Measurements from ENCODE around the gene IZUMO1. TPM values are rescaled to one million over a fixed set of nuclear protein-coding genes. Genes with fewer than 3 reads are reported as not detected.

The IZUMO1 gene
- total and polyA plus RNA-seq, 12 donors: 0.12 to 1.3 (median 0.68) TPM; not detected in 1

- DNase-seq (no peak), ATAC-seq (no peak)
- Histone ChIP-seq H3K4me1 (peaks cover 0 to 1% (median 0%) of the 10 kb centered on the region in 9 donors), H3K9me3 (no peaks in the 10 kb centered on the region), H3K27ac (no peak overlapping the region), H3K36me3 (peaks cover 0 to 24% (median 0%) of the 10 kb centered on the region in 9 donors), H3K4me3 (no peak overlapping the region), H3K27me3 (peaks cover 0 to 3% (median 0%) of the 10 kb centered on the region in 7 donors)
- TF ChIP-seq CTCF (IDR thresholded peaks at IDR 0.05): no peak
- intact Hi-C loops (cut with DNase I): no loop called here
- 92 to 97% methylated on average over 20 to 23 of the region's 23 CpGs for WGBS, 2 donors
These were observed 43.4 kb downstream of the IZUMO1 start for GRCh38 chr19:48703316-48703715.

DNA sequence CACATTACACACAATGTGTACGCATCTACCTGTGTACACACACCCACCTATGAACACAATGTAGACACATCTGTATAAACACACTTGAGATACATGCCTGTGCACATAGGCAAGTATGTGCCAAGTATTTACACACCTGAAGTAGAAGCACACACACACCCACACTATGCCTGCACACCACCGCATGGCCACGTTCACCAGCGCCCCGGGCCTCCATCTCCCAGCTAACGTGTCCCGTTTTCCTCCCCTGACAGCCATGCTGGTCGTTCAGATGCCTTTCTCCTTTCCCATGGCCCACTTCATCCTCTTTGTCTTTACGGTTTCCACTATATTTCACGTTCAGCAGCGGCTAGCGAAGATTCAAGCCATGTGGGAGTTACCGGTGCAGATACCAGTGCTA lies 44.0 kb downstream of the IZUMO1 start:
- ATAC-seq (no peak), DNase-seq (no peak)
- 92% methylated on average over 13 of the region's 13 CpGs for WGBS, 2 donors
- peaks cover 0 to 5% (median 0%) of the 10 kb centered on the region in 9 donors for H3K4me1 ChIP-seq
- H3K4me3 ChIP-seq: no peak overlapping the region
- no peak overlapping the region for H3K27ac ChIP-seq
- H3K27me3 ChIP-seq: peaks cover 0 to 9% (median 0%) of the 10 kb centered on the region in 7 donors
- no peak for TF ChIP-seq CTCF (IDR thresholded peaks at IDR 0.05)
- no peaks in the 10 kb centered on the region for H3K9me3 ChIP-seq
- peaks cover 0 to 24% (median 0%) of the 10 kb centered on the region in 9 donors for H3K36me3 ChIP-seq
- intact Hi-C loops (cut with DNase I): no loop called here

- Histone ChIP-seq H3K9me3 (no peaks in the 10 kb centered on the region), H3K36me3 (peaks cover 0 to 10% (median 0%) of the 10 kb centered on the region in 9 donors), H3K27ac (no peak overlapping the region), H3K4me3 (no peak overlapping the region), H3K4me1 (peaks cover 0 to 18% (median 8%) of the 10 kb centered on the region in 9 donors), H3K27me3 (peaks cover 0 to 39% (median 15%) of the 10 kb centered on the region in 7 donors)
- intact Hi-C loops (cut with DNase I): no loop called here
- DNase-seq (no peak), ATAC-seq (no peak)
- TF ChIP-seq CTCF (IDR thresholded peaks at IDR 0.05): no peak
- 60 to 68% methylated on average over 4 of the region's 4 CpGs for WGBS, 2 donors
These were observed 48.7 kb downstream of the IZUMO1 start for GRCh38 chr19:48698046-48698445.

DNA sequence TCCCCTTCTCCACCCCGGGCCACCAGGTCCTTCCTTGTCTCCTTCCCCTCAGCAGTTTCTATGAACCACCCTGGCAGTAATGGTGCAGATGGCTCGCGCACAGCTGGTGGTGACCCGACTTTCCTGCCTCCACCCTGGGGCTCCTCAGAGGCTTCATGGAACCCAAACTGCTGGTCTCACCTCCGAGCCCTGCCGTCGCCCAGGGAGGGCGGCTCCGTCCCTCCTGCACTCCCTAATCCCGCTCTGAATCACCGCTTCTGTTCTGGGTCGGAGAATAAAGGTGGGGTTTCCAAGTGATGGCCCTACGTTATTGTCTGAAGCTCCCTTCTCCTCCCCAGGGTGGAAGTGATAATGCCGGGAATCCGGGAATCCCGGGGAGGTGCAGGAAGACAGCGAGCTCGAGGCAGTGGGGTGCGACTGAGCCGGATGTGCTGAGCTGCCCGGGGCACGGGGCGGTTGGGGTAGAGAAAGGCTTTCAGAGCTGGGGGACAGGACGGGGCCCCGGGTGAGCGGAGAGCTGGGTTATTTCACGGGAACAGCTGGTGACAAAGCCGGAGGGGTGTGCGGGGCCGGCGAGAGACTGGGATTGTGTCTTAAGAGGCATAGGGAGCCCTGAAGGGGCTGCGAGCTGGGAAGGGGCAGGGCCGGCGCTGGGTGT lies 50.2 kb downstream of the IZUMO1 start:
- no peak for DNase-seq
- ATAC-seq: peak; percentile 29 to 81 (median 64)

More for the DNA sequence above, 50.2 kb downstream of the IZUMO1 start:
- peaks cover 0 to 39% (median 15%) of the 10 kb centered on the region in 7 donors for H3K27me3 ChIP-seq
- intact Hi-C loops (cut with DNase I): no loop called here
- 10 to 11% methylated on average over 33 to 34 of the region's 34 CpGs for WGBS, 2 donors
- H3K4me1 ChIP-seq: peaks cover 0 to 18% (median 8%) of the 10 kb centered on the region in 9 donors
- H3K36me3 ChIP-seq: peaks cover 0 to 2% (median 0%) of the 10 kb centered on the region in 9 donors
- H3K9me3 ChIP-seq: no peaks in the 10 kb centered on the region
- H3K4me3 ChIP-seq: peak overlapping the region in 7 of 10 donors; percentile 6 to 41 (median 35)
- peak overlapping the region in 3 of 10 donors; percentile 22 to 29 (median 25) for H3K27ac ChIP-seq
- TF ChIP-seq CTCF (IDR thresholded peaks at IDR 0.05): no peak

Data from heart right ventricle (tissue), 16 donors.